ENCODE data around the gene PAXX. TPM values are rescaled to one million over a fixed set of nuclear protein-coding genes. Genes with fewer than 3 reads are reported as not detected.

PAXX gene
- total RNA-seq, 1 donor: 16.6 TPM

GRCh38 chr9:136980669-136981478 lies 11.3 kb upstream of the PAXX start:
- TF ChIP-seq CTCF (IDR thresholded peaks at IDR 0.05; ENCODE audit: extremely low read depth, low read depth, low read length): no peak
- H3K4me2 ChIP-seq (ENCODE audit: insufficient read depth, low read length): no peak overlapping the region
- H2AFZ ChIP-seq (ENCODE audit: low read length): no peak overlapping the region
- DNase-seq (ENCODE audit: insufficient read length, low spot score, missing footprints): no peak
- H3K27ac ChIP-seq (ENCODE audit: low read depth, low read length): no peak overlapping the region
- H3K9me3 ChIP-seq (ENCODE audit: low read depth, low read length): no peaks in the 10 kb centered on the region
- H3K4me1 ChIP-seq (ENCODE audit: insufficient read depth, low read length): peaks cover 5% of the 10 kb centered on the region
- H4K20me1 ChIP-seq (ENCODE audit: insufficient read depth, low read length): no peaks in the 10 kb centered on the region
- no peaks in the 10 kb centered on the region for H3K79me2 ChIP-seq (ENCODE audit: insufficient read depth, low read length)
- H3K36me3 ChIP-seq (ENCODE audit: insufficient read depth, low read length): no peaks in the 10 kb centered on the region
- H3K27me3 ChIP-seq (ENCODE audit: insufficient read depth, low read length): peaks cover 19% of the 10 kb centered on the region
- H3K4me3 ChIP-seq (ENCODE audit: insufficient read depth, low read length): no peak overlapping the region

GRCh38 chr9:136981588-136982231 lies 10.5 kb upstream of the PAXX start:
- no peaks in the 10 kb centered on the region for H3K9me3 ChIP-seq (ENCODE audit: low read depth, low read length)
- no peak overlapping the region for H3K4me2 ChIP-seq (ENCODE audit: insufficient read depth, low read length)
- H3K4me1 ChIP-seq (ENCODE audit: insufficient read depth, low read length): peaks cover 5% of the 10 kb centered on the region
- no peaks in the 10 kb centered on the region for H3K79me2 ChIP-seq (ENCODE audit: insufficient read depth, low read length)
- peaks cover 24% of the 10 kb centered on the region for H3K27me3 ChIP-seq (ENCODE audit: insufficient read depth, low read length)
- H3K36me3 ChIP-seq (ENCODE audit: insufficient read depth, low read length): no peaks in the 10 kb centered on the region
- no peak overlapping the region for H3K27ac ChIP-seq (ENCODE audit: low read depth, low read length)
- no peak overlapping the region for H3K4me3 ChIP-seq (ENCODE audit: insufficient read depth, low read length)
- no peak for TF ChIP-seq CTCF (IDR thresholded peaks at IDR 0.05; ENCODE audit: extremely low read depth, low read depth, low read length)
- no peak overlapping the region for H2AFZ ChIP-seq (ENCODE audit: low read length)
- no peak for DNase-seq (ENCODE audit: insufficient read length, low spot score, missing footprints)
- H4K20me1 ChIP-seq (ENCODE audit: insufficient read depth, low read length): no peaks in the 10 kb centered on the region

- no peak within 1 kb of the TSS for H2AFZ ChIP-seq (ENCODE audit: low read length)
- no peak for TF ChIP-seq CTCF (IDR thresholded peaks at IDR 0.05; ENCODE audit: extremely low read depth, low read depth, low read length)
- DNase-seq (ENCODE audit: insufficient read length, low spot score, missing footprints): no peak
- no peaks in the 10 kb centered on the region for H3K36me3 ChIP-seq (ENCODE audit: insufficient read depth, low read length)
- peaks cover 5% of the 10 kb centered on the region for H3K4me1 ChIP-seq (ENCODE audit: insufficient read depth, low read length)
- no peak within 1 kb of the TSS for H3K27ac ChIP-seq (ENCODE audit: low read depth, low read length)
- H3K9me3 ChIP-seq (ENCODE audit: low read depth, low read length): no peaks in the 10 kb centered on the region
- no peak within 1 kb of the TSS for H3K4me2 ChIP-seq (ENCODE audit: insufficient read depth, low read length)
- peaks cover 24% of the 10 kb centered on the region for H3K27me3 ChIP-seq (ENCODE audit: insufficient read depth, low read length)
- H4K20me1 ChIP-seq (ENCODE audit: insufficient read depth, low read length): no peaks in the 10 kb centered on the region
- H3K79me2 ChIP-seq (ENCODE audit: insufficient read depth, low read length): no peaks in the 10 kb centered on the region
- H3K4me3 ChIP-seq (ENCODE audit: insufficient read depth, low read length): no peak within 1 kb of the TSS
These were observed 9.8 kb upstream of the PAXX start, which contains the start of gene LCNL1 for GRCh38 chr9:136982232-136983051. LCNL1 (plus strand) TSS chr9:136982993; CDS start chr9:136983587, 594 bp downstream.

All from osteoblast (primary cell).